ENCODE measurements around the gene SLCO2A1. TPM values are rescaled to one million over a fixed set of nuclear protein-coding genes. Genes with fewer than 3 reads are reported as not detected.

The SLCO2A1 gene
- total RNA-seq, 1 donor from 2014 or later: 234 TPM

GRCh38 chr3:133965013-133965570, 64.6 kb downstream of the SLCO2A1 start:
- TF ChIP-seq CTCF (IDR thresholded peaks at IDR 0.05): no peak
- DNase-seq (no peak), ATAC-seq (no peak)
- Histone ChIP-seq H3K9me3 (no peaks in the 10 kb centered on the region), H3K4me1 (peaks cover 8% of the 10 kb centered on the region), H3K27me3 (no peaks in the 10 kb centered on the region), H3K36me3 (no peaks in the 10 kb centered on the region), H3K4me3 (no peak overlapping the region), H3K27ac (no peak overlapping the region)
- intact Hi-C loops (cut with DNase I): no loop called here

- DNase-seq (no peak), ATAC-seq (peak; percentile 20)
- Histone ChIP-seq H3K4me1 (peaks cover 8% of the 10 kb centered on the region), H3K4me3 (no peak overlapping the region), H3K36me3 (no peaks in the 10 kb centered on the region), H3K27ac (no peak overlapping the region), H3K9me3 (no peaks in the 10 kb centered on the region), H3K27me3 (no peaks in the 10 kb centered on the region)
- TF ChIP-seq CTCF (IDR thresholded peaks at IDR 0.05): peak; percentile 7
- intact Hi-C loops (cut with DNase I): no loop called here
These were observed 65.2 kb downstream of the SLCO2A1 start for GRCh38 chr3:133964547-133964946.

- H3K4me1 ChIP-seq: peaks cover 8% of the 10 kb centered on the region
- ATAC-seq: peak; percentile 33
- H3K27me3 ChIP-seq: no peaks in the 10 kb centered on the region
- H3K4me3 ChIP-seq: no peak overlapping the region
- no peak for DNase-seq
- no peak for TF ChIP-seq CTCF (IDR thresholded peaks at IDR 0.05)
- intact Hi-C loops (cut with DNase I): no loop called here
- no peak overlapping the region for H3K27ac ChIP-seq
- no peaks in the 10 kb centered on the region for H3K9me3 ChIP-seq
- no peaks in the 10 kb centered on the region for H3K36me3 ChIP-seq
These were observed 65.9 kb downstream of the SLCO2A1 start for GRCh38 chr3:133963657-133964396.

- ATAC-seq (no peak), DNase-seq (no peak)
- Histone ChIP-seq H3K27me3 (no peaks in the 10 kb centered on the region), H3K9me3 (no peaks in the 10 kb centered on the region), H3K4me3 (no peak overlapping the region), H3K27ac (no peak overlapping the region), H3K36me3 (no peaks in the 10 kb centered on the region), H3K4me1 (peaks cover 9% of the 10 kb centered on the region)
- no peak for TF ChIP-seq CTCF (IDR thresholded peaks at IDR 0.05)
- intact Hi-C loops (cut with DNase I): no loop called here
These were observed 66.9 kb downstream of the SLCO2A1 start for GRCh38 chr3:133962849-133963248.

GRCh38 chr3:133958071-133958805, 71.5 kb downstream of the SLCO2A1 start:
- DNase-seq (no peak), ATAC-seq (no peak)
- intact Hi-C loops (cut with DNase I): no loop called here
- no peak overlapping the region for H3K4me3 ChIP-seq
- TF ChIP-seq CTCF (IDR thresholded peaks at IDR 0.05): no peak
- no peaks in the 10 kb centered on the region for H3K36me3 ChIP-seq
- no peaks in the 10 kb centered on the region for H3K9me3 ChIP-seq
- no peak overlapping the region for H3K27ac ChIP-seq
- H3K27me3 ChIP-seq: no peaks in the 10 kb centered on the region
- peaks cover 8% of the 10 kb centered on the region for H3K4me1 ChIP-seq

Measured in upper lobe of right lung (tissue), 1 donor.